HCT116 (cell line): Measurements from ENCODE around the gene PIK3R1.

ENCODE experiments used
- EZH2 ChIP-seq: fragments of 200-600 bp; sonication (generic); IDR thresholded peaks from 2 replicates; pipeline ENCODE4 v1.6.1; 2017; ENCODE audit warnings: antibody characterized with exemption, mixed run types
- EZH2phosphoT487 ChIP-seq: fragments of 200-600 bp; IDR thresholded peaks from 2 replicates; pipeline ENCODE4 v1.6.1; 2018; ENCODE audit warnings: antibody characterized with exemption, borderline replicate concordance
- FOSL1 ChIP-seq: IDR thresholded peaks from 2 replicates; pipeline ENCODE4 v1.6.1; 2012; ENCODE audit warnings: low read depth
- POLR2A ChIP-seq: IDR thresholded peaks from 2 replicates; pipeline ENCODE4 v1.7.0; 2011; ENCODE audit warnings: borderline replicate concordance; ENCODE audit not compliant: insufficient read depth, insufficient read length; ENCODE audit errors: extremely low read depth
- POLR2AphosphoS5 ChIP-seq: IDR thresholded peaks from 2 replicates; pipeline ENCODE4 v1.6.1; 2011; ENCODE audit warnings: mild to moderate bottlenecking, low read depth, low read length, moderate library complexity
- RAD21 ChIP-seq: IDR thresholded peaks from 2 replicates; pipeline ENCODE4 v1.6.1; 2012; ENCODE audit warnings: low read depth, mild to moderate bottlenecking
- REST ChIP-seq: IDR thresholded peaks from 2 replicates; pipeline ENCODE4 v1.6.1; 2012; ENCODE audit warnings: low read depth
- SIN3A ChIP-seq: IDR thresholded peaks from 2 replicates; pipeline ENCODE4 v1.6.1; 2012; ENCODE audit warnings: low read depth
- SP1 ChIP-seq: IDR thresholded peaks from 2 replicates; pipeline ENCODE4 v1.6.1; 2012; ENCODE audit warnings: low read depth
- SRF ChIP-seq: IDR thresholded peaks from 2 replicates; pipeline ENCODE4 v1.6.1; 2012; ENCODE audit warnings: low read depth
- ZNF274 ChIP-seq: fragments of 200-500 bp; sonication (Bioruptor generic); IDR thresholded peaks from 2 replicates; pipeline ENCODE4 v1.6.1; 2014; ENCODE audit warnings: mild to moderate bottlenecking, low read depth, low read length, inconsistent platforms
- TF ChIP-seq, protein P1 (sequence below), 3 experiments: fragments of 200-600 bp in 1 of 3; sonication (generic) in 1 of 3; IDR thresholded peaks in 2 of 3; conservative IDR thresholded peaks in 1 of 3; 2 replicates each; pipeline ENCODE4 v1.5.1; 2012 to 2017; ENCODE audit warnings: low read depth in 2 of 3, low read length in 2 of 3, antibody characterized with exemption in 1 of 3, borderline replicate concordance in 1 of 3, control low read depth in 1 of 3, mild to moderate bottlenecking in 1 of 3, mixed read lengths in 1 of 3, mixed run types in 1 of 3, moderate library complexity in 1 of 3; ENCODE audit not compliant: insufficient read depth in 1 of 3
- TF ChIP-seq, protein P2 (sequence below): IDR thresholded peaks from 2 replicates; pipeline ENCODE4 v1.6.1; 2012

- TF ChIP-seq SIN3A: no peak
- TF ChIP-seq, protein P1, sequence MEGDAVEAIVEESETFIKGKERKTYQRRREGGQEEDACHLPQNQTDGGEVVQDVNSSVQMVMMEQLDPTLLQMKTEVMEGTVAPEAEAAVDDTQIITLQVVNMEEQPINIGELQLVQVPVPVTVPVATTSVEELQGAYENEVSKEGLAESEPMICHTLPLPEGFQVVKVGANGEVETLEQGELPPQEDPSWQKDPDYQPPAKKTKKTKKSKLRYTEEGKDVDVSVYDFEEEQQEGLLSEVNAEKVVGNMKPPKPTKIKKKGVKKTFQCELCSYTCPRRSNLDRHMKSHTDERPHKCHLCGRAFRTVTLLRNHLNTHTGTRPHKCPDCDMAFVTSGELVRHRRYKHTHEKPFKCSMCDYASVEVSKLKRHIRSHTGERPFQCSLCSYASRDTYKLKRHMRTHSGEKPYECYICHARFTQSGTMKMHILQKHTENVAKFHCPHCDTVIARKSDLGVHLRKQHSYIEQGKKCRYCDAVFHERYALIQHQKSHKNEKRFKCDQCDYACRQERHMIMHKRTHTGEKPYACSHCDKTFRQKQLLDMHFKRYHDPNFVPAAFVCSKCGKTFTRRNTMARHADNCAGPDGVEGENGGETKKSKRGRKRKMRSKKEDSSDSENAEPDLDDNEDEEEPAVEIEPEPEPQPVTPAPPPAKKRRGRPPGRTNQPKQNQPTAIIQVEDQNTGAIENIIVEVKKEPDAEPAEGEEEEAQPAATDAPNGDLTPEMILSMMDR (IDR thresholded peaks at IDR 0.05 in 2 of 3, conservative IDR thresholded peaks at IDR 0.05 in 1 of 3; ENCODE audit: borderline replicate concordance in 1 of 3, insufficient read depth in 1 of 3, low read depth in 2 of 3, low read length in 2 of 3): no peak
- no peak for TF ChIP-seq POLR2AphosphoS5
- TF ChIP-seq RAD21: no peak
- no peak for TF ChIP-seq SP1
- TF ChIP-seq REST: no peak
- no peak for TF ChIP-seq POLR2A
- TF ChIP-seq SRF: no peak
- TF ChIP-seq, protein P2, sequence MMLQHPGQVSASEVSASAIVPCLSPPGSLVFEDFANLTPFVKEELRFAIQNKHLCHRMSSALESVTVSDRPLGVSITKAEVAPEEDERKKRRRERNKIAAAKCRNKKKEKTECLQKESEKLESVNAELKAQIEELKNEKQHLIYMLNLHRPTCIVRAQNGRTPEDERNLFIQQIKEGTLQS: no peak
- TF ChIP-seq EZH2phosphoT487: no peak
- no peak for TF ChIP-seq EZH2
- TF ChIP-seq ZNF274: no peak
- TF ChIP-seq FOSL1: no peak
Measured at GRCh38 chr5:68336200-68336599, 120.6 kb downstream of the PIK3R1 start.
